HEK293T (cell line): ENCODE results near the gene MLLT11.

ENCODE experiments used
- ARNT ChIP-seq: fragments of 450-650 bp; IDR thresholded peaks from 2 replicates; pipeline ENCODE4 v1.6.1; 2017; ENCODE audit warnings: mild to moderate bottlenecking
- BHLHE40 ChIP-seq: fragments of 450-650 bp; IDR thresholded peaks from 2 replicates; pipeline ENCODE4 v1.6.1; 2016; ENCODE audit warnings: mild to moderate bottlenecking, moderate library complexity, borderline replicate concordance
- ELF4 ChIP-seq: fragments of 450-650 bp; IDR thresholded peaks from 2 replicates; pipeline ENCODE4 v1.6.1; 2017; ENCODE audit warnings: antibody characterized with exemption
- FOXA1 ChIP-seq: fragments of 450-650 bp; IDR thresholded peaks from 2 replicates; pipeline ENCODE4 v1.6.1; 2016; ENCODE audit warnings: mild to moderate bottlenecking
- FOXK2 ChIP-seq: fragments of 450-650 bp; IDR thresholded peaks from 2 replicates; pipeline ENCODE4 v1.6.1; 2016; ENCODE audit warnings: mild to moderate bottlenecking
- FOXM1 ChIP-seq: fragments of 450-650 bp; IDR thresholded peaks from 2 replicates; pipeline ENCODE4 v1.6.1; 2017; ENCODE audit warnings: mild to moderate bottlenecking, borderline replicate concordance
- L3MBTL2 ChIP-seq: fragments of 450-650 bp; conservative IDR thresholded peaks from 2 replicates; pipeline ENCODE4 v1.6.1; 2016; ENCODE audit warnings: mild to moderate bottlenecking
- LEF1 ChIP-seq: fragments of 450-650 bp; IDR thresholded peaks from 2 replicates; pipeline ENCODE4 v1.6.1; 2017; ENCODE audit warnings: mild to moderate bottlenecking, borderline replicate concordance
- PKNOX1 ChIP-seq: fragments of 450-650 bp; IDR thresholded peaks from 2 replicates; pipeline ENCODE4 v1.6.1; 2016
- SP1 ChIP-seq: fragments of 450-650 bp; IDR thresholded peaks from 2 replicates; pipeline ENCODE4 v1.6.1; 2017
- TARDBP ChIP-seq: fragments of 450-650 bp; IDR thresholded peaks from 2 replicates; pipeline ENCODE4 v1.6.1; 2016
- ZNF384 ChIP-seq: fragments of 450-650 bp; IDR thresholded peaks from 2 replicates; pipeline ENCODE4 v1.6.1; 2016

- TF ChIP-seq FOXM1: no peak
- TF ChIP-seq L3MBTL2: peak; percentile 94
- TF ChIP-seq PKNOX1: no peak
- TF ChIP-seq ELF4: no peak
- TF ChIP-seq ARNT: no peak
- no peak for TF ChIP-seq BHLHE40
- no peak for TF ChIP-seq FOXK2
- TF ChIP-seq LEF1: no peak
- no peak for TF ChIP-seq TARDBP
- TF ChIP-seq ZNF384: no peak
- no peak for TF ChIP-seq FOXA1
- no peak for TF ChIP-seq SP1
These were observed 12.1 kb upstream of the MLLT11 start for GRCh38 chr1:151047925-151048644.
